GM19025 (cell line): ENCODE results near the gene ARMC2.
"Not testable (repeated sequence)": the region's sequence is repeated elsewhere in the genome, so short reads cannot be mapped to it uniquely, and the experiment has no call there.

Source experiments
- ATAC-seq: cut with Tn5 transposase; IDR thresholded peaks from one replicate; pipeline ENCODE4 v1.9.1; 2021; ENCODE audit warnings: mild to moderate bottlenecking, low read depth, moderate library complexity; ENCODE audit not compliant: unreplicated experiment

Gene ARMC2

DNA sequence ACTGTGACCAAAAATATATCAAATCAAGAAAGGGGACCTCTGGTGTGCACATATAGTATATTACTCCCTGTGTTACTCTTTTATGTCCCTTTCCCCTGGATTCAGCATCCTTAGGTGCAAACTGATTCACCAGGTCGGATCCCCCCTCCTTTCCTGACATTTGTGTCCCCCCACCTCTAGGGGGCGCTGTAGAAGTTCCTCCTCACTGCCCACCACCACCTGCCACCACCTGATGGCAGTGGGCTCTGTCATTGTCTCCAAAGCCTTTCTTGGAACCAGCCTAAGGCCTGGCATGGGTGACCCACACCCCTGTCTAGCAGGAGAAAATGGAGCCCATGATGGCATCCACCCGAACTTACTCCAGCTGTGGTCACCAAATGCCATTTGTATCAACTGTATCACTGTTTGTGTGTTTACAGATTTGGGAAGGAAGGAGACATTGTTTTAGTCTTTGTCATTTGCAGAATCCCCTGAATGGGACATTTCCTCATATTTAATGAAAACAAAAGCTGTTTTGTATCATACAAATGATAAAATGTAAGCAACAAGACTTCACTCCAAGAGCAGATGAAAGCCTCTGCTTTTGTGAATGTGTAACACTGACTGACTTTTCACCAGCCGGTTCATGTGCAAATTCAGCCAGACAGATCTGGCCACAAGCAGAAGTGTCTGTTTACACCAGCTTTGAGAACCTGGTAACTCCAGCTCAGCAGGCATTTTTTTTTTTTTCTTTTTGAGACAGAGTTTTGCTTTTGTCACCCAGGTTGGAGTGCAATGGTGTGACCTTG is 66.2 kb downstream of the ARMC2 start:
- ATAC-seq: no peak

DNA sequence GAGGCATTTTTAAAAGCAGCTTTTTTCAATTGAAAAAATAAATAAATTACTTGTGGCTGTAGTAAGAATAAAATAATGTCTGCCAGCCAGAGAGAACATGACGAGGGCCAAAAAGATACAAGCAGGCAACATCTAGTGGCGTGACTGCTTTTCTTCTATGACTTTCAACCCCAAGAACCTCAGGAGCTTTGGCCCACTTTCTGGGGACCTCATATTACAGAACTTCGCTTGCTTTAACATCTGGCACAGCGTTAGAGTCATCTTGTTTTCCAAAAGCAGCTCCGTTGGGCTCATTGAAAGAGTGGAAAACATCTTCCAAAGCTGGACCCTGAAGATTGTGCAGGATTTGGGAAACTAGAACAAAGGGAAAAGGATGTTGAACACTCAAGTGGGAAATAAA is 67.0 kb downstream of the ARMC2 start:
- no peak for ATAC-seq

DNA sequence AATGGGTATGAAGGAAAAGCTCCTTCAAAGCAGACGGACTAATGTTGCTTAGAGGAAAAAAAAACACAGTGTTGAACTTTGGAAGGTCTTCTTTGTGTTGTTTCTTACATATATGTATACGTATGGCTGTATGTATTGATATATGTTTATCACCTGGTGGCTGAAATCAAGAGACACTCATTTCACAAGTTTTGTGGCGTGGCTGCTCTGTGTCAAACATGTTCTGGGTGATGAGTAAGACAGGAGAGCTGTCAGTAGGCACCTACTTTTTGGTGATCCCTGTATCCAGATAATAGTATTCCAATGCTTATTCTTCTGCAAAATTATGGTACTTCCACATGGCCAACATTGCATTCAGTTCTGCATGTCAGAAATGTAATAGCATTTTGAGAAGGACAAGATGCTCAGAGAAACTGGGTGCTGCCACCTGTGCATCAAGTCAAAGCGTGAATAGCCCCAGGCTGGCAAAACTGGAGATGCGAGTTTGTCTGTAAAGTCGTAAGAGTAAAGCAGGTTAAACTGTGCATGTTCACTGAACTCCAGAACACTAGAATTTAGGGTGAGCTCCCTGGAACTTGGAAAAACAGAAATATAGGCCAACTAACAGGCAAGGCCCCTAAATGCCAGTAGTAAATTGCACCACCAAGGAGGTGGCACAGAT is 67.9 kb downstream of the ARMC2 start:
- ATAC-seq: no peak

DNA sequence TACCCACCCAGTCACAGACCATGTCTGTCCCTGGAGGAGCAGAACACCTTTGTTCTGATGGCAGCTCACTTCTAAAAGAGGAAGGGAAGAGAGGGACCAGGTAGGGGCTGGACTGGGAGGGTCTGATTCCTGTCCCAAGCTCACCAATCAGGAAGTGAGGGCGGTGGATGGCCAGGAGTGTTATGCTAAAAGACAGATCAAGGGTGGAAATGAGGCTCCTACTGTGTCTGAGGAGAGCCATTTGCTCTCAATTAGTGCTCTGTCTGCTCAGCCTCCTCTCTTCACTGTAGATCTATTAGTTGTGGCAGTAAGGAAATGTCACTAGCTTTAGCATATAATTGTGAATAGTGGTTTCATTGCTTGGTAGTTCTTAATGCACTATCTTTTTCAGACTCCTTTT is 72.5 kb downstream of the ARMC2 start:
- no peak for ATAC-seq

DNA sequence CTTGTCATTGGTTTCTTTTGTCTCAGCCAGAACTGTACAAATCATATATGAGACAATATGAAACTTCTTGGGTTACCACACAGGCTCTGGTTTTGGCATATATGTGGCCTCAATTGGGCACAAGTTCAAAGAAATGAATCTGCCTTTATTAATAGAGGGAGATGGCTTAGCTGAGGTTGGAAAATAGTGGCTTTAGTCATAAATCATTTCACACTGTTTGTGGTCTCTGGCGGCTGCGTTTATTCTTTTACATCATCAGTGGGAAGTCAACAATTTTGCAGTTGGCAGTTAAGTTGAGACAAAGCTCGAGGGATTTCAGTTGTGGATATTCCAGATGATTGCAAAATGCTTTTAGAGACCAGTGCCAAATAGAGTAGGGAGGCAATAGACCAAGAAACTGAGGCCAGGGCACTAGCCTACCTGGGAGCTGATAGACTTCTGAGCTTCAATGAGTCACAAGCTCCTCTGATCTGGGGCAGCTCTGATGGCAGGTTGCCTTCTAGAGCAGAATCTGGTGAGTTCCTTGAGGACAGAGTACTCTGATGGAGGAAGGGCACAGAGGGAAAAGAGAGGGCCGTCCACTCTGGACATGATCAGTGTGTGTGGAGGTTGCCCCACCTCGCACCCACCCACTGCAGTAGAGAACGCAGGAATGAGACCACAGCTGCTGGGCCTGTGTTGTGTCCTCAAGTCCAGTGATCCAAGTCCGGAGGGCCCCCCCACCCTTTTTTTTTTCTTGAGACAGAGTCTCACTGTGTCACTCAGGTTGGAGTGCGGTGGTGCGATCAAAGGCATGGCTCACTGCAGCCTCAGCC is 73.5 kb downstream of the ARMC2 start:
- ATAC-seq: no peak

DNA sequence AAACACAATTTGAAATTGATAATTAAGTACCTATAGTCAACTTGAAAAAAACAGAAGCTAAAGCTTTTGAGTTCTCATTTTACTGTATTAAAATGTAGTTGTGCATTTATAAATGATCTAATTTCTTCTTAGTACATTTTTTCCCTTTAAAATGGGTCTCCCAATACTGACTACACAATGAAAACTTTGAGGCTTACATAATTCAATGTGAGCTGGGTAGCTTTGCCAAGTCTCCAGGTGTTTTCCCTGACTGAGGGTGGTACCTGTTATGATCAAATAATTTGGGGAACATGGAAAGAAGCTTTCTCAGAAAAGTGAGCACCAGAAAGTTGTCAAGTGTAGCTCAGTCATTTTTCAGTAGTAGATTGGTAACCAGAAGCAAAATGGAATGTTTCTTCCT is 74.3 kb downstream of the ARMC2 start:
- ATAC-seq: no peak

DNA sequence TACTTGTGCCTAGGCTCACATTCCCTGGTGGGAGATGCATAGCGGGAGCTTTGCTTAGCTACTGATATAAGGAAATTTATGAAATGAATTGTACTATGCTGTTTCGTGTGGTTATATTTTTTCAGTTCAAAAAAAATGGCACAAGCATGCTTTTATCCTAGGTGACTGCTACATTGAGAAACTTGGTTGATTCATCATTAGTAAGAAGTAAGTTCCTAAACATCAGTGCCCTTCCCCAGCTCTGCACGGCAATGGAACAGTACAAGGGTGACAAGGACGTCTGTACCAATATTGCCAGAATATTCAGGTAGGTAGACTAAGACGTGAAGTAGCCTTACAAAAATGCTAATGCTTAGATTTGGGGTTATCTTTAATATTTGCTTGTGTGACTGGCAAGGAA is 79.7 kb downstream of the ARMC2 start:
- ATAC-seq: no peak

DNA sequence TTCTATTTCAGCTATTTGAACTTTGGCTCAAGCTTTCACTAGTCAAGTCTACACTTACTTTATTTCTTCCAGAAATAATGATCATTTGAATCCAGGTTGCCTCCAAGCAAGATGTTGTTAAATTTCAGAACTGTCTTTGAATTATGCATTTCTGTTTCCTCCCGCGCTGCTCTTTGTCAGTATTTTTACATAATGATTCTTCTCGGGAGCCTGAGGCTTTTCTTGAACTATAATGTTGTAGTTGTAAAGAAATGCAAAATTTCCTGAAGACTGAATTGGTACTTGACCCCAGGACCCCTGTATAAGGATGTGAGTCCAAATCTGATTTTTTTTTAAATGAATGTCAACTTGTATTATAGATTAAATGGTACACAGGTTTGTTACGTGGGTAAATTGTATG is 80.4 kb downstream of the ARMC2 start:
- ATAC-seq: no peak

DNA sequence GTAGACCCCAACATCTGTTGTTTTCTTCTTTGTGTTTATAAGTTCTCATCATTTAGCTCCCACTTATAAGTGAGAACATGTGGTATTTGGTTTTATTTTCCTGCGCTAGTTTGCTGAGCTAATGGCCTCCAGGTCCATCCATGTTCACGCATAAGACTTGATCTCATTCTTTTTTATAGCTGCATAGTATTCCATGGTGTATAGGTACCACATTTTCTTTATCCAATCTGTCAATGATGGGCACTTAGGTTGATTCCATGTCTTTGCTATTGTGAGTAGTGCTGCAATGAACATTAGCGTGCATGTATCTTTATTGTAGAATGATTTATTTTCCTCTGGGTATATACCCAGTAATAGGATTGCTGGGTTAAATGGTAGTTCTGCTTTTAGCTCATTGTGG is 82.9 kb downstream of the ARMC2 start:
- ATAC-seq: not testable (repeated sequence)

DNA sequence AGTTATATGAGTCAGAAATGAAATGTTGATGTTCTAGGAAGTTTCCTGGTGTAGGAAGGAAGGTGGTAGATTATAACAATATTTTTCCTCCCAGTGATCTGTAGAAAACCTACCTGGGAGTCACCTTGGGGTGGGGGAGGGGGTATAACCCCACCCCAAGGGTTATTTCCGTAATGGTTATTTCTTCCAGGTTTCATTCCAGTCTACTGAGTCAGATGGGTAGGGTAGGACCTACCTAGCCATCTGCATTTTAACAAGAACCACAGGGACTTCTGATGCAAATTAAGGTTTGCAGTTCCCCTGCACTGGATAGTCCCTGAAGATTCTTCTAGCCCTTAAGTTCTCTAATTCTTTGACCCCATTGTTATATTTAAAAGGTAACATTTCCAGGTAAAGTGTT is 88.9 kb downstream of the ARMC2 start:
- ATAC-seq: no peak

DNA sequence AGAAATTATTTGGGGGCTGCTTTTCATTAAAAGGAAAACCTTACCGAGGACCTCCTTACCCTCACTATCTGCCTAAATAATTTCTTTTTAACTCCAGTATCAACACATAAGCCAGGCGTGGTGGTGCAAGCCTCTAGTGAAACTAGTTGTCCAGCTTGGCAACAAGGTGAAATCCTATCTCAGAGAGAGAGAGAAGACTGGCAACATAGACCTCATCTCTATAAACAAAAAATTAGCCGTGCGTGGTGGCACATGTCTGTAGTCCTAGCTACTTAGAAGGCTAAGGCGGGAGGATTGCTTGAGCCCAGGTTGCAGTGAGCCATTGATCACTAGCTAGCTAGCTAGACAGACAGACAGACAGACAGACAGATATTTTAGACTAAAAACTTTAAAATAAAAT is 92.5 kb downstream of the ARMC2 start:
- no peak for ATAC-seq

DNA sequence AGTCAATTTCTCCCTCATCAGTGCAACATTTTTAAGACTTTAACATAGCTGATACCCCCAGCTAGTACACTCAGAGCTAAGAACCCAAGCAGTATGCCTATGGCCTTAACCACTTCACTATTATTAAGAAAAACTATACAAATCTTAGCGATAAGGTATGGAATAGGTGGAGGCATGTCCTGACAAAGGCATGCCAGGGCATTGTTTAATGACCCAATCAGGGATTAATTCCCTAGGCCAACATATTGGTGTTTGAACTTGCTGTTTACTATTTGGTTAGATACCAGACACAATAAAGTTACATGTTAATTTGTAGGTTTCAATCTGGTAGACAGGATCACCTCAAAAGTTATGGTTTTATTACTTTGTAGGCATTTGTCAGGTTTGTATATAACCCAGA is 93.1 kb downstream of the ARMC2 start:
- no peak for ATAC-seq

DNA sequence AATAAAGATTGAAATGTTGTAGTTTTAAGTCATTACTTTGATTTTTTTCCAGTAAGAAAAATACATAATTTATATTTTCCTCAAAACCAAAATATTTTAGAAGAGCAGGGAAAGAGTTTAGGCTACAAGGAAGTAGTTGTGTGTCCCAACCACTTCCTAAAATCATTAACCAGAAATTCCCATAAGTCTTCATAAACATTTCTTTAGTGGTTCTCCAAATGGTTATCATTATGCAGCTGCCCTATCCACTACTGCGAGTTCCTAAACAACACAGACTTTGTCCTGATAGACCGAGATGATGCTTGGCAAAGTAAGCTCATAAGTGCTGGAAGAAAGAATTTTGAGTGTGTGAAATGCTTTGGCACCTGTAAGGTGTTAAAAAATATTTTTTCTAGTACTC is 93.6 kb downstream of the ARMC2 start:
- ATAC-seq: no peak

DNA sequence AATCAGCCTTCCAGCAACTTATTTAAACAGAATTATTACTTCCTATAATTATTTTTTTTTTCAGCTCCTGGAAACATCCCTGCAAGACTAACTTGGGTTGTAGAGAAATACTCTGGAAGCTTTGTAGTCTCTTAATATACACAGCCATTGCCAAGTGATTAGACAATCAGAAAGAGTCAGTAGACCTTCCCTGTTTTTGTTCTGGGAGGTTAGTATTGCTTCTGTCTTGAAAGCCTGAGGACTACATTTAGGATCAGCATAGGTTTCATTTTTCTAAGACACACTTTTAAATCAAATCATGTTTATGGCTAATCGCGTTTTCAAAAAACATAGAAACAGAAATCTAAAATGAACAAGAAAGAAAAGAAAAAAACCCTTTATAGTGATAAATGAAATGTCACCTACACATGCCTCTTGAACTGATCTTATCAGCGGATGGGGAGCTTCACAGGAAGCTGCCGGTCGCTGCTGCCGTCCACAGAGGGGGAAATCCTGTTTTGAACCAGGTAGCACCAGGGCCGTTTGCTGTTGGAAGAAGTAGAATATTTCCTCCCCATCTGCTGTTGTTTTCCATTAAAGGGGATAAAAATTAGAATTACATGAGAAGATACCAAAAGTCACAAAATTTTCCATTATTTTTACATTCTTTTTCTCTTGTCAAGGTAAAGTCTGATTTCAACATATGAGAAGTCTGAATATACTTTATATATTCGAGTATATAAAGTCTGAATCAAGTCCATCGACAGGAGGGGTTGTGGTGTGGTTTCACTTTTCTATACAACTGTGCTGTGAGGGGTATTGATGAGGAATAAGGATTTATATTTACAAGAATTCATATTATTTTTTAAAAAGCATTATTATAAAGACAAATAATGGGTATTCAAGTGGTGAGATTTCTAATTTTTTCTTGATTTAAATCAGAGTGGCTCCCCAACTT is 94.6 kb downstream of the ARMC2 start:
- ATAC-seq: no peak

DNA sequence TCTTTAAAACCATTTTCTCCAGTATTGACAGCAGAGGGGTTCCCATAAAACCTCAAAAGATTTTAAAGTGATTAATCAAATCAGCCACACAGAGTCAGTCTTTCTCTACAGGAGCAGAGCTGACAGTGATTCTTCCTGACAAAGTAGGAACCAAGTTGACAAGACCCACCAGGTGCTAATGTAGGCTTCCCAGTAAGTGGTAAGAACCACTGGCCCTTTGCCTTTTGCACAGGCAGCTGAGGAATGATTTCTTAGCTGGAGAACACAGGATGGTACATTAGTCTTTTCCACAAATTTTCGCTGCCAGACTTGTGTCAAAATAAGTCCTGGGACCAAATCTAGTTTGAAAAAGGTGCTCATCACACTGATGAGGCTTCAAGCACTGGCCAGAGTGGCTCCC is 95.8 kb downstream of the ARMC2 start:
- no peak for ATAC-seq

DNA sequence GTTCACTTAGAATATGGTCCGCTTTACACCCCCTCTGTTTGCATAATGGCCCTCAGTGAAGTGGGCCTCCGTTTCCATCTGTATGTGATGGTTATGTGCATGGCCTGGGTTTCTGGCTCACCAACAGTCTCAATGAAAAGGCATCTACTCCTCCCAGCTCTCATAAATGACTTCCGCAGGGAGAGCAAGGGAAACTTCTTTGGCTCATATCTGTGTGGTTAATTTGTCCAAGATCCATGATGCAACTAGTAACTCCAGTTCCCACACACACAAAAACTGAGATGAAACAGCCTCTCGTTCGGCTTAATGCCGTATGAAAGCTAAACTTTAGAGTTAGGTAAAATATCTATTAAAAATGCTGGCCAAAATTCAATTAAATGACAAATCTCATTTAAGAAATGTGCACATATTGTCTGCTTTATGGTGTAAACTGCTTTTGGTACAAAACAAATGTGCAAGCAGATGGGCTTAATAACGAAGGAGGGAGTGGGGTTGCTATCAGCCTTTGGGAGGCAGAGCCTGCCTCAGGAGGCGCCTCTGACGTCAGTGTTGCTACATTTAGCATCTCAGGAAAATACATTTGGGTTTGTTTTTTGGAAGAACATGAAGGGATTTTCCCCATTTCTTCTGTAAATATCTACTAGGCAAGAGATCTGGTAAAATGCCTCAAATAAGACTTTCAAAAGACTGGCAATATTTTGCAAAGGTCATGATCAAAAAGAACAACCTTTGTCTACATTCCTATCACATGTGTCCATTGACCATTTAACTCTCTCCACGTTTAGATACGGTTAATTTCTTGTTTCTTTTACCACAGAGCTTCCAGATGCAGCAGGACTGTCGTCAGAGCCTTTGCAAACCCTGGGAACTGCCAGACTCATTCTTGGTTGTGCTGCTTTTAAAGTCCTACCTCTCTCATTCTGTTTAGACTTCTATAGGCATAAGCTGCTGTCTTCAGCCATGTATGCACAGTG is 96.8 kb downstream of the ARMC2 start:
- no peak for ATAC-seq

DNA sequence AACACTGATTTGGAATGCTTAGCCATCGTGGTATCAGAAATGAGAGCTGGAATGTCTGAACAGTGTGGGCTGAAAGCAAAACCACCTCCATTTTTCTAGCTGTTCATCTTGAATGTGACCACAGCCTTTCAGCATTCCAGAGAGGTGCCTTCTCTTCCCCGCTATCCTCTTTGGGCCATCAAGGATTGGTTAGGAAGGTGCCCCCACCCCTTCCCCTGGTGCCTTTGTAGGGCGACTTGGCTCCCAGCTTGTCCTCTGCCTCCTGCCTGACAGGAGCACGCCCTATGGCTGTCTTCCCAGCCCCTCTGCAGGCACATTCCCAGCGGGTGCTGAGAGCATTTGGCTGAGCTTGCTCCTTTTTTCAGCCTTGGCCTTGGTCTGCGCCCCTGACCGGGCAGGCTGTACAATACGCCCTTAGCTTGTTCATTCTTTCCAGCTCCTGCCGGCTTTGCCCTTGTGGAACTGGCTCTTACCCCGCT is 97.5 kb downstream of the ARMC2 start:
- ATAC-seq: no peak

DNA sequence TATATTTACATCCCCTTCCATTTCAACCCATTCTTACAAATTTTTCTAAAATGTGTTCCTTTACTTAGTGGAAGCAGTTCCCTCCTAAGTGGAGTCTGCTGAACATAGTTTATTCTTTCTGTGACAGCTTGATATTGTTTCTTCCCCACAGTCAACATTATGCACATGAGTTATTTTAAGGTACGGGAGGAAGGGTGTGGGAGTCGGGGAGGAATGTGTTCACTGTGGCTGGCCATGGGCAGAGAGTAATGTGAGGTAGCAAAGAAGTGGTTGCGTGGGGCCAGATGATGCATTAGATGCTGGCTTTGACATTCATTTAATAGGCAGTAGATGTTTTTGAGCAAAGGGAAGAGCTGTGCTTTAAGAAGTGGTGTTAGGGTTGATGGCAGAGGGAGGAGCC is 98.5 kb downstream of the ARMC2 start:
- no peak for ATAC-seq
